T-cell (primary cell): Measurements from ENCODE around the gene CCDC83. TPM values are rescaled to one million over a fixed set of nuclear protein-coding genes. Genes with fewer than 3 reads are reported as not detected.

ENCODE experiments used
- ATAC-seq, 4 experiments: fragments of 200-7000 bp in 3 of 4; fragments of 150-1000 bp in 1 of 4; cut with Tn5 transposase; replicated peaks in 1 of 4; 1 replicate in 3 of 4; 2 replicates in 1 of 4; pipeline ENCODE4 v1.10.0; 2021; ENCODE audit warnings: moderate library complexity in 3 of 4, mild to moderate bottlenecking in 2 of 4, moderate number of reproducible peaks in 1 of 4
- CTCF ChIA-PET, 2 donors: fragments of 300-600 bp; sonication (Branson Sonifier 250); formaldehyde crosslinking; loops; one replicate each; lab custom pipeline; 2022; ENCODE audit warnings: antibody characterized with exemption in 2 of 2; lab: Charles Lee
- POLR2A ChIA-PET, 2 donors: fragments of 300-600 bp; sonication (Branson Sonifier 250); formaldehyde crosslinking; loops; one replicate each; lab custom pipeline; 2022; ENCODE audit warnings: antibody characterized with exemption in 2 of 2; lab: Charles Lee
- DNase-seq, 35 experiments: peaks; one replicate each; pipeline versions ENCODE4 v3.0.0 to v3.0.0-alpha.2; 2013 to 2023
- H3K27ac ChIP-seq: one replicate; pipeline ENCODE4 v1.5.1; 2013; ENCODE audit warnings: low read length
- H3K27me3 ChIP-seq, 2 experiments: replicated peaks in 1 of 2; 1 replicate in 1 of 2; 2 replicates in 1 of 2; pipeline versions ENCODE4 v1.6.1 to v1.7.0; 2013; ENCODE audit warnings: low read length in 1 of 2, mixed read lengths in 1 of 2; ENCODE audit not compliant: control insufficient read depth in 2 of 2, insufficient read depth in 2 of 2; ENCODE audit errors: extremely low read depth in 1 of 2
- H3K36me3 ChIP-seq, 2 donors: 1 replicate in 1 of 2; 2 replicates in 1 of 2; pipeline versions ENCODE4 v1.6.1 to v1.7.0; 2013; ENCODE audit warnings: low read length in 1 of 2; ENCODE audit not compliant: control insufficient read depth in 2 of 2, insufficient read depth in 1 of 2; ENCODE audit errors: extremely low read depth in 1 of 2
- H3K4me1 ChIP-seq, 2 experiments: 1 replicate in 1 of 2; 2 replicates in 1 of 2; pipeline versions ENCODE4 v1.6.1 to v1.7.0; 2013; ENCODE audit warnings: low read length in 2 of 2, mixed read lengths in 1 of 2; ENCODE audit not compliant: insufficient read depth in 2 of 2, control insufficient read depth in 1 of 2; ENCODE audit errors: extremely low read depth in 1 of 2
- H3K4me3 ChIP-seq, 2 donors: 1 replicate in 1 of 2; 2 replicates in 1 of 2; pipeline versions ENCODE4 v1.5.1 to v1.7.0; 2013; ENCODE audit warnings: mild to moderate bottlenecking in 2 of 2, low read length in 1 of 2, moderate library complexity in 1 of 2; ENCODE audit not compliant: control insufficient read depth in 1 of 2; ENCODE audit errors: extremely low read depth in 1 of 2
- H3K9me3 ChIP-seq: 2 replicates; pipeline ENCODE4 v1.7.0; 2013
- H3K27ac Mint-ChIP-seq, 2 donors: one replicate each; pipeline ENCODE4 v1.8.0; 2020 to 2021; ENCODE audit warnings: mild to moderate bottlenecking in 2 of 2, mixed read lengths in 2 of 2
- H3K27me3 Mint-ChIP-seq, 2 donors: one replicate each; pipeline ENCODE4 v1.8.0; 2021 to 2022; ENCODE audit warnings: mixed read lengths in 2 of 2
- H3K36me3 Mint-ChIP-seq: one replicate; pipeline ENCODE4 v1.8.0; 2021; ENCODE audit warnings: mixed read lengths
- H3K4me1 Mint-ChIP-seq, 3 donors: one replicate each; pipeline ENCODE4 v1.8.0; 2020 to 2022; ENCODE audit warnings: mixed read lengths in 3 of 3, mild to moderate bottlenecking in 1 of 3
- H3K4me3 Mint-ChIP-seq, 3 donors: one replicate each; pipeline ENCODE4 v1.8.0; 2020 to 2022; ENCODE audit warnings: mild to moderate bottlenecking in 3 of 3, mixed read lengths in 3 of 3, moderate library complexity in 3 of 3
- H3K9me3 Mint-ChIP-seq, 3 donors: one replicate each; pipeline ENCODE4 v1.8.0; 2020 to 2022; ENCODE audit warnings: mixed read lengths in 3 of 3
- WGBS: methylation state at CpG from one replicate; pipeline ENCODE4 v1.1.5; 2013; ENCODE audit warnings: missing lambda C conversion rate; ENCODE audit not compliant: insufficient coverage; 5-methylcytosine and 5-hydroxymethylcytosine counted together
- total RNA-seq, 35 experiments: library from RNA in 6 of 35; stranded (reverse) in 6 of 35; fragments of 120-200 nt in 1 of 35; gene quantifications; one replicate each; pipeline versions ENCODE4 v1.2.1 to v1.2.4 and lab custom pipeline; 2013 to 2026

Gene CCDC83
- total RNA-seq, 5 donors from 2014 or later (not counting 1 experiment from before 2014, with no cell fraction given), result 0.10 TPM; not detected in 4

DNA sequence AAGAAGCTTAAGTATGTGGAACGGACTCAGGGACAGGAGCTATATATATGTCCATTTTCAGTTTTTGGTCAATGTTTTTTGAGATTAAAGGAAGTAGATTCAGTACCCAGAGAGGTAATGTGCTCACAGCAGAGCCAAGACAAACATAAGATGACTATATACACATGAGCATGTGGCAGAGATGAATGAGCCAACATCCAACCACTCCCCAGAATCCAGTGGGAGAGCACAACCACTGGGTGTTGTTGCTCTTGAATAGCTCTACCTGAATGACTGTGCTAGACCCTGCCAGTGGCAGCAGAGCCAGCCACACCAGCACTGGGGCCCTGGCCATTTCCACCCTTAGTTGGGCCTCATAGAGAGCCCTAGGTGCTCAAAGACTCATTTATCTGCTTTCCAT lies 33.5 kb upstream of the CCDC83 start:
- Histone ChIP-seq H3K4me1 (peaks cover 36 to 42% of the 10 kb centered on the region in 2 experiments), H3K9me3 (no peaks in the 10 kb centered on the region), H3K27me3 (no peaks in the 10 kb centered on the region), H3K27ac (no peak overlapping the region), H3K4me3 (no peak overlapping the region), H3K36me3 (no peaks in the 10 kb centered on the region)
- POLR2A ChIA-PET, result no interaction called here
- DNase-seq, result no peak
- WGBS, result 100% methylated on average over 1 of the region's 1 CpG
- CTCF ChIA-PET, result interaction anchor here in 1 of 2 donors (0.5 kb wide), 1 partner anchor 114 kb away, joined by 8 read pairs; no protein-coding TSS in a partner anchor
- Mint-ChIP-seq H3K36me3 (no peaks in the 10 kb centered on the region), H3K4me1 (peaks cover 53 to 58% (median 54%) of the 10 kb centered on the region in 3 donors), H3K27me3 (no peaks in the 10 kb centered on the region), H3K9me3 (no peaks in the 10 kb centered on the region), H3K27ac (peak overlapping the region in 1 of 2 donors; percentile 71), H3K4me3 (no peak overlapping the region)
- no peak for ATAC-seq

- CTCF ChIA-PET, result no interaction called here
Measured at GRCh38 chr11:85822814-85823213, 32.4 kb upstream of the CCDC83 start.

DNA sequence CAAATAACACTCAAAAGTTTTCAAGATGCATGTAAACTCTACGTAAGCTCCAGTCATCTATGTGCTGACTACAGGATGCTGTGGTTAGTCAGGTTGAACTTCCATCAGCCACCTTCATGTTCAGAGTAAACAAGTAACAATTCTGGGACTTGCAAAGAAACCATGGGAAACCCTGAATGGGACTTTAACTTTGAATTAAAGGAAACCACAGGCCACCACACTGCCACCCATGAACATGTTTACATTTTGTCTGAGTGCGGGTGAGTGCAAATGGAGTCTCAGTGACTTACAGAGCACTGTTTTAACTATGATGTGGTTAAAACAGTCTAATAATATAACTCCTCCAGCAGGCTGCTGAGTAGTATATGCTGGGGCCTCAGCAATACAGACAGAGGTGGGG lies 31.4 kb upstream of the CCDC83 start:
- no peaks in the 10 kb centered on the region for H3K36me3 Mint-ChIP-seq
- peaks cover 50 to 52% of the 10 kb centered on the region in 2 experiments for H3K4me1 ChIP-seq
- H3K4me3 Mint-ChIP-seq, result peak overlapping the region; percentile 44 to 68 (median 67)
- no peaks in the 10 kb centered on the region for H3K9me3 Mint-ChIP-seq
- H3K36me3 ChIP-seq, result no peaks in the 10 kb centered on the region
- DNase-seq (peak in 34 of 35 experiments; percentile 54 to 92 (median 73)), ATAC-seq (peak; percentile 85 to 88 (median 88))
- peak overlapping the region; percentile 86 to 96 for H3K27ac Mint-ChIP-seq
- H3K9me3 ChIP-seq, result no peaks in the 10 kb centered on the region
- peak overlapping the region; percentile 69 for H3K27ac ChIP-seq
- H3K4me3 ChIP-seq, result no peak overlapping the region
- POLR2A ChIA-PET, result interaction anchor here (0.6 to 1.5 kb wide), 11 partner anchors 15 to 176 kb away, joined by 3 to 9 read pairs (median 5); partner anchors contain the start of genes CCDC83 (in 1 of the 2) and TMEM126A (in 1 of the 2)
- WGBS, result no CpG with 5 or more reads among the region's 2 CpGs
- H3K27me3 ChIP-seq, result no peaks in the 10 kb centered on the region
- H3K4me1 Mint-ChIP-seq, result peaks cover 71 to 74% (median 73%) of the 10 kb centered on the region in 3 donors
- CTCF ChIA-PET, result interaction anchor here (0.6 to 2.8 kb wide), 13 partner anchors 9 to 195 kb away, joined by 3 to 15 read pairs (median 4); partner anchors contain the start of genes CCDC83 (in 2 of the 2), TMEM126A (in 1 of the 2) and TMEM126B (in 1 of the 2)
- no peaks in the 10 kb centered on the region for H3K27me3 Mint-ChIP-seq

More at GRCh38 chr11:85822814-85823213, 32.4 kb upstream of the CCDC83 start:
- H3K9me3 Mint-ChIP-seq, result no peaks in the 10 kb centered on the region
- peak overlapping the region; percentile 69 for H3K27ac ChIP-seq
- DNase-seq, result no peak
- peaks cover 46 to 52% of the 10 kb centered on the region in 2 experiments for H3K4me1 ChIP-seq
- peaks cover 64 to 70% (median 65%) of the 10 kb centered on the region in 3 donors for H3K4me1 Mint-ChIP-seq
- no peaks in the 10 kb centered on the region for H3K27me3 ChIP-seq
- no peaks in the 10 kb centered on the region for H3K36me3 Mint-ChIP-seq
- peak overlapping the region in 1 of 3 donors; percentile 67 for H3K4me3 Mint-ChIP-seq
- no CpG with 5 or more reads among the region's 3 CpGs for WGBS
- H3K27me3 Mint-ChIP-seq, result no peaks in the 10 kb centered on the region
- no peaks in the 10 kb centered on the region for H3K36me3 ChIP-seq
- peak overlapping the region; percentile 50 to 71 for H3K27ac Mint-ChIP-seq
- POLR2A ChIA-PET, result interaction anchor here in 1 of 2 donors (0.9 kb wide), 1 partner anchor 69 kb away, joined by 5 read pairs; no protein-coding TSS in a partner anchor
- no peak overlapping the region for H3K4me3 ChIP-seq
- no peak for ATAC-seq
- no peaks in the 10 kb centered on the region for H3K9me3 ChIP-seq

GRCh38 chr11:85825616-85826015 lies 29.6 kb upstream of the CCDC83 start:
- POLR2A ChIA-PET, result interaction anchor here in 1 of 2 donors (1.1 kb wide), 1 partner anchor 73 kb away, joined by 7 read pairs; no protein-coding TSS in a partner anchor
- Mint-ChIP-seq H3K9me3 (no peaks in the 10 kb centered on the region), H3K27me3 (no peaks in the 10 kb centered on the region), H3K4me1 (peaks cover 71 to 78% (median 74%) of the 10 kb centered on the region in 3 donors), H3K4me3 (peak overlapping the region in 1 of 3 donors; percentile 46), H3K36me3 (no peaks in the 10 kb centered on the region), H3K27ac (peak overlapping the region; percentile 50 to 79)
- H3K4me3 ChIP-seq, result no peak overlapping the region
- CTCF ChIA-PET, result interaction anchor here in 1 of 2 donors (0.6 to 2.8 kb wide), 3 partner anchors 16 to 73 kb away, joined by 4 to 15 read pairs (median 8); partner anchors contain the start of gene CCDC83
- H3K27ac ChIP-seq, result no peak overlapping the region
- no peaks in the 10 kb centered on the region for H3K9me3 ChIP-seq
- ATAC-seq (no peak), DNase-seq (no peak)
- WGBS, result no CpG with 5 or more reads among the region's 3 CpGs
- H3K36me3 ChIP-seq, result no peaks in the 10 kb centered on the region
- no peaks in the 10 kb centered on the region for H3K27me3 ChIP-seq
- peaks cover 50 to 52% of the 10 kb centered on the region in 2 experiments for H3K4me1 ChIP-seq

DNA sequence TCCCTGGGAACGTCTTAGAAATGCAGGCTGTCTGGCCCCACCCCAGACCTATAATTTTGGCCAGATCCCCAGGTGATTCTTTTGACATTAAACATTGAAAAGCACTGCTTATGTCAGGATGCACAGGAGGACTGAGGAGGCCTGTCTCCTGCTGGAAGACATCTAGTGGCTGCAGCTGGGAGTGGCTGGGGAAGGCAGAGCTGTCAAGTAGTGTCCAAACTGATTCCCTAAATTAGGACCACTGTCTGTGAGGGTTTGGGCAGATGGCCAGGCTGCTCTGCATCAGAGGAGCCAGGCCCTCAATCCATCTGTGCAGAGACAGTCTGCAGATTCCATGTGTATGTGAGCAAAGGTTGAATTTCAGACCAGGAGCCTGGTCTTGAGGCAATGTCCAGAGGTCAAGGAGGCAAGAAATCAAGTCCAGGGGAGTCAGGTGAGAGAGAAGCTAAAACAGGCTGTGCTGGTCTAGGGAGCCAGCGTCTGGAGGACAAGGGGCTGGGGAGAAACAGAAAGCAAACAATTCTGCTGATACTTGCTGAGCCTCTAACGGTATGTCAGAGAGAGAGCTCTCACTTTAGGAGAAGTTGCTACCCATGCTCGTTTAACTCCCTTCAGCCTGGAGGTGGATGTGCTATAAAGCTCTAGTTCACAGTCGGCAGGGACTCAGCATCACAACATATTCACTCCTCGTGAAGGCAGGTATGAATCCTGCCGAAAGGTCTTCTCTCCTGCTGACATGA lies 28.9 kb upstream of the CCDC83 start:
- H3K36me3 ChIP-seq, result no peaks in the 10 kb centered on the region
- H3K27ac ChIP-seq, result peak overlapping the region; percentile 33
- H3K4me1 ChIP-seq, result peaks cover 50 to 52% of the 10 kb centered on the region in 2 experiments
- no peaks in the 10 kb centered on the region for H3K9me3 ChIP-seq
- ChIA-PET POLR2A (interaction anchor here (0.6 to 1.1 kb wide), 3 partner anchors 16 to 74 kb away, joined by 4 to 7 read pairs (median 7); partner anchors contain the start of gene SYTL2 (in 1 of the 2)), CTCF (interaction anchor here in 1 of 2 donors (0.9 to 2.6 kb wide), 3 partner anchors 17 to 74 kb away, joined by 3 to 8 read pairs (median 6); partner anchors contain the start of gene CCDC83)
- DNase-seq (peak in 6 of 35 experiments; percentile 4 to 41 (median 18)), ATAC-seq (no peak)
- Mint-ChIP-seq H3K4me1 (peaks cover 67 to 76% (median 71%) of the 10 kb centered on the region in 3 donors), H3K27ac (peak overlapping the region; percentile 79 to 86), H3K4me3 (peak overlapping the region in 2 of 3 donors; percentile 37 to 46), H3K9me3 (no peaks in the 10 kb centered on the region), H3K27me3 (no peaks in the 10 kb centered on the region), H3K36me3 (no peaks in the 10 kb centered on the region)
- WGBS, result 20% methylated on average over 1 of the region's 7 CpGs
- no peak overlapping the region for H3K4me3 ChIP-seq
- no peaks in the 10 kb centered on the region for H3K27me3 ChIP-seq
